ENCODE data around the gene ZBTB8B. TPM values are rescaled to one million over a fixed set of nuclear protein-coding genes. Genes with fewer than 3 reads are reported as not detected.

ZBTB8B gene
- polyA plus RNA-seq, 1 of the 3 experiments (the other 2 are of a cell fraction), result 0.08 TPM

DNA sequence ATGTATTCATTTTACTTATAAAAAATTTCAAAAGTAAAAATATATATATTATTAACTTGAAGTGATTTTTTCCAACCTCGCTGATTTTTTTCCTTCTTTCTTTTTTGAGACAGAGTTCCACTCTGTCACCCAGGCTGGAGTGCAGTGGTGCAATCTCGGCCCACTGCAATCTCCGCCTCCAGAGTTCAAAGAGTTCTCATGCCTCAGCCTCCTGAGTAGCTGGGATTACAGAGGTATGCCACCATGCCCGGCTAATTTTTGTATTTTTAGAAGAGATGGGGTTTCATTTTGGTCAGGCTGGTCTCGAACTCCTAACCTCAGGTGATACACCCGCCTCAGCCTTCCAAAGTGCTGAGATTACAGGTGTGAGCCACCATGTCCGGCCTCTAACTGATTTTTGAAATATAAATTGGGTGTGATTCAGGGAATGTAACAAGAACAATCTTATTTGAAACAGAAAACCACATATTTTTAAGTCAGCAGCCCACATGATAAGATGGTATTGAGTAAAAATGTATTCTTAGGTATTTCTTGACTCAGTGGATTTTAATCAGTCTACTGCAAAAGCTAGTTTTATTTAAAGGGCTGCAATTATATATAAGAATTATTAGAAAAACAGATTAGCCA lies 30.0 kb downstream of the ZBTB8B start:
- WGBS (ENCODE audit: low lambda C conversion rate), result 86% methylated on average over 7 of the region's 7 CpGs
- Histone ChIP-seq H3K9me3 (no peaks in the 10 kb centered on the region), H3K27me3 (ENCODE audit: insufficient read depth) (no peaks in the 10 kb centered on the region), H3K4me3 (ENCODE audit: low read depth in 2 of 2, low read length in 1 of 2) (no peak overlapping the region), H3K9me2 (no peaks in the 10 kb centered on the region), H3K4me2 (no peak overlapping the region), H3K27ac (ENCODE audit: low read depth in 2 of 2, low read length in 1 of 2) (peak overlapping the region in 1 of 2 experiments; percentile 84; a peak in 2 of 4 replicates), H4K20me1 (ENCODE audit: insufficient read depth) (no peaks in the 10 kb centered on the region), H3K79me2 (ENCODE audit: insufficient read depth) (no peaks in the 10 kb centered on the region), H3F3A (replicated peaks; ENCODE audit: insufficient read depth) (peaks cover 10% of the 10 kb centered on the region), H3K4me1 (ENCODE audit: control insufficient read depth in 1 of 2, insufficient read depth in 2 of 2, low read depth in 1 of 2, low read length in 1 of 2) (peaks cover 0 to 11% of the 10 kb centered on the region in 2 experiments; a peak in 2 of 4 replicates), H3K9ac (no peak overlapping the region), H2AFZ (ENCODE audit: low read depth) (no peak overlapping the region), H3K36me3 (replicated peaks in 1 of 2; ENCODE audit: control insufficient read depth in 1 of 2, insufficient read depth in 2 of 2, low read length in 1 of 2) (no peaks in the 10 kb centered on the region)
- ChIA-PET POLR2A (interaction anchor here (1.6 kb wide), 1 partner anchor 156 kb away, joined by 3 read pairs; the partner anchor contains the start of gene RBBP4), CTCF (interaction anchor here (1.0 to 1.5 kb wide), 3 partner anchors 22 to 95 kb away, joined by 3 read pairs; no protein-coding TSS in a partner anchor)
- no peak for DNase-seq
- no peak for TF ChIP-seq FOXM1 (IDR thresholded peaks at IDR 0.05; ENCODE audit: low read depth)

DNA sequence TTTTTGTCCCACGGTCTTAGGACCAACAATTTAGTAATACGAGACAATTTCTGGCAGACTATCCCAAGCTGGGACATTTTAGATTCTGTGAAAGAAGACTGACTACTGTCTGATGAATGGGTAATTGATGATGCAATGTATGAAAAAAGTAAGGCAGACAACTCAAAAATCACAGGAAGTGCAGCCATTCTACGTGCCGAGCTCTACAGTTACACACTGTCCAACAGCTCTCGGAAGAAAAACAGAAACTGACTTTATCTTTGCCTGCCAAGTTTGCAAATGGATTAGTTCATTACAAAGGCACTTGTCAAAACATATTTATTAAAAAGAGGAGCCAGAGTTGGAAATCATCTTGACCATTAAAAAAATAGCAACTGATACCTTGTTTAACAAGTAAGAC lies 31.3 kb downstream of the ZBTB8B start:
- Histone ChIP-seq H3K4me2 (peak overlapping the region; percentile 53), H3K9me2 (no peaks in the 10 kb centered on the region), H3K9me3 (no peaks in the 10 kb centered on the region), H3K36me3 (replicated peaks in 1 of 2; ENCODE audit: control insufficient read depth in 1 of 2, insufficient read depth in 2 of 2, low read length in 1 of 2) (no peaks in the 10 kb centered on the region), H3K4me1 (ENCODE audit: control insufficient read depth in 1 of 2, insufficient read depth in 2 of 2, low read depth in 1 of 2, low read length in 1 of 2) (peaks cover 0 to 11% of the 10 kb centered on the region in 2 experiments; a peak in 2 of 4 replicates), H4K20me1 (ENCODE audit: insufficient read depth) (no peaks in the 10 kb centered on the region), H3K27ac (ENCODE audit: low read depth in 2 of 2, low read length in 1 of 2) (peak overlapping the region; percentile 48 to 82), H2AFZ (ENCODE audit: low read depth) (peak overlapping the region; percentile 77), H3K79me2 (ENCODE audit: insufficient read depth) (no peaks in the 10 kb centered on the region), H3K9ac (peak overlapping the region; percentile 6; the same call in 1 of the 2 replicates), H3K27me3 (ENCODE audit: insufficient read depth) (no peaks in the 10 kb centered on the region), H3K4me3 (ENCODE audit: low read depth in 2 of 2, low read length in 1 of 2) (peak overlapping the region in 1 of 2 experiments; percentile 46; a peak in 3 of 4 replicates), H3F3A (replicated peaks; ENCODE audit: insufficient read depth) (peaks cover 13% of the 10 kb centered on the region)
- WGBS (ENCODE audit: low lambda C conversion rate), result 24% methylated on average over 5 of the region's 5 CpGs
- no peak for DNase-seq
- CTCF ChIA-PET, result interaction anchor here (1.0 to 1.5 kb wide), 6 partner anchors 8 to 96 kb away, joined by 3 to 4 read pairs (median 3); no protein-coding TSS in a partner anchor
- POLR2A ChIA-PET, result interaction anchor here (1.2 to 1.6 kb wide), 2 partner anchors 31 to 155 kb away, joined by 3 read pairs; partner anchors contain the start of genes RBBP4 and ZBTB8B
- TF ChIP-seq, protein P1, sequence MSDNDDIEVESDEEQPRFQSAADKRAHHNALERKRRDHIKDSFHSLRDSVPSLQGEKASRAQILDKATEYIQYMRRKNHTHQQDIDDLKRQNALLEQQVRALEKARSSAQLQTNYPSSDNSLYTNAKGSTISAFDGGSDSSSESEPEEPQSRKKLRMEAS (IDR thresholded peaks at IDR 0.05; ENCODE audit: low read depth), result 0 out of 2 replicates have a peak, but pooled peaks have one; percentile 20
- TF ChIP-seq FOXM1 (IDR thresholded peaks at IDR 0.05; ENCODE audit: low read depth) (0 out of 2 replicates have a peak, but pooled peaks have one; percentile 14), JUND (IDR thresholded peaks at IDR 0.05) (no peak), EP300 (IDR thresholded peaks at IDR 0.05; ENCODE audit: borderline replicate concordance in 1 of 2, low read depth in 1 of 2, low read length in 1 of 2) (peak in 1 of 2 experiments; percentile 46; a peak in 2 of 4 replicates), POLR2AphosphoS5 (IDR thresholded peaks at IDR 0.05; ENCODE audit: low read depth, low read length) (peak; percentile 49; the same call in 1 of the 2 replicates), GABPA (IDR thresholded peaks at IDR 0.05; ENCODE audit: low read depth) (peak; percentile 49), TCF12 (IDR thresholded peaks at IDR 0.05) (peak; percentile 54), YY1 (IDR thresholded peaks at IDR 0.05; ENCODE audit: low read depth) (peak; percentile 73; the same call in 1 of the 2 replicates)
- TF ChIP-seq, protein P2, sequence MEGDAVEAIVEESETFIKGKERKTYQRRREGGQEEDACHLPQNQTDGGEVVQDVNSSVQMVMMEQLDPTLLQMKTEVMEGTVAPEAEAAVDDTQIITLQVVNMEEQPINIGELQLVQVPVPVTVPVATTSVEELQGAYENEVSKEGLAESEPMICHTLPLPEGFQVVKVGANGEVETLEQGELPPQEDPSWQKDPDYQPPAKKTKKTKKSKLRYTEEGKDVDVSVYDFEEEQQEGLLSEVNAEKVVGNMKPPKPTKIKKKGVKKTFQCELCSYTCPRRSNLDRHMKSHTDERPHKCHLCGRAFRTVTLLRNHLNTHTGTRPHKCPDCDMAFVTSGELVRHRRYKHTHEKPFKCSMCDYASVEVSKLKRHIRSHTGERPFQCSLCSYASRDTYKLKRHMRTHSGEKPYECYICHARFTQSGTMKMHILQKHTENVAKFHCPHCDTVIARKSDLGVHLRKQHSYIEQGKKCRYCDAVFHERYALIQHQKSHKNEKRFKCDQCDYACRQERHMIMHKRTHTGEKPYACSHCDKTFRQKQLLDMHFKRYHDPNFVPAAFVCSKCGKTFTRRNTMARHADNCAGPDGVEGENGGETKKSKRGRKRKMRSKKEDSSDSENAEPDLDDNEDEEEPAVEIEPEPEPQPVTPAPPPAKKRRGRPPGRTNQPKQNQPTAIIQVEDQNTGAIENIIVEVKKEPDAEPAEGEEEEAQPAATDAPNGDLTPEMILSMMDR (IDR thresholded peaks at IDR 0.05), result no peak
- TF ChIP-seq, protein P3, sequence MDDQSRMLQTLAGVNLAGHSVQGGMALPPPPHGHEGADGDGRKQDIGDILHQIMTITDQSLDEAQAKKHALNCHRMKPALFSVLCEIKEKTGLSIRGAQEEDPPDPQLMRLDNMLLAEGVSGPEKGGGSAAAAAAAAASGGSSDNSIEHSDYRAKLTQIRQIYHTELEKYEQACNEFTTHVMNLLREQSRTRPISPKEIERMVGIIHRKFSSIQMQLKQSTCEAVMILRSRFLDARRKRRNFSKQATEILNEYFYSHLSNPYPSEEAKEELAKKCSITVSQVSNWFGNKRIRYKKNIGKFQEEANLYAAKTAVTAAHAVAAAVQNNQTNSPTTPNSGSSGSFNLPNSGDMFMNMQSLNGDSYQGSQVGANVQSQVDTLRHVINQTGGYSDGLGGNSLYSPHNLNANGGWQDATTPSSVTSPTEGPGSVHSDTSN (IDR thresholded peaks at IDR 0.05), result peak; percentile 34
